Body of pancreas (tissue), 4 donors: ENCODE measurements around the gene DOCK3. TPM values are rescaled to one million over a fixed set of nuclear protein-coding genes. Genes with fewer than 3 reads are reported as not detected.
A peak's percentile ranks its signal among the peaks of the same experiment; 100 is the strongest.

Experiments used
- ATAC-seq: fragments of 150-250 bp; one replicate; pipeline ENCODE4 v1.9.1; 2016
- DNase-seq, 4 donors: peaks; one replicate each; pipeline ENCODE4 v3.0.0-alpha.2; 2019
- H3K27ac ChIP-seq, 4 donors: fragments of 200-600 bp; sonication (generic); 1 replicate in 3 of 4; 2 replicates in 1 of 4; pipeline versions ENCODE4 v1.5.1 to v1.6.1; 2016 to 2019; ENCODE audit warnings: mild to moderate bottlenecking in 1 of 4, mixed read lengths in 1 of 4, moderate library complexity in 1 of 4
- H3K27me3 ChIP-seq, 2 donors: fragments of 200-600 bp; sonication (generic); one replicate each; pipeline ENCODE4 v1.6.0; 2016; ENCODE audit warnings: mild to moderate bottlenecking in 1 of 2
- H3K36me3 ChIP-seq, 2 donors: fragments of 200-600 bp; sonication (generic); replicated peaks in 1 of 2; 2 replicates each; pipeline ENCODE4 v1.5.1; 2016; ENCODE audit warnings: low read depth in 2 of 2; ENCODE audit not compliant: insufficient read depth in 1 of 2
- H3K4me1 ChIP-seq: fragments of 200-600 bp; sonication (generic); one replicate; pipeline ENCODE4 v1.6.0; 2016
- H3K4me3 ChIP-seq, 2 donors: fragments of 200-600 bp; sonication (generic); 1 replicate in 1 of 2; 2 replicates in 1 of 2; pipeline ENCODE4 v1.5.1; 2016 to 2019
- H3K9me3 ChIP-seq, 3 donors: fragments of 200-600 bp; sonication (generic); 1 replicate in 2 of 3; 2 replicates in 1 of 3; pipeline ENCODE4 v1.5.1; 2016
- POLR2A ChIP-seq, 3 donors: fragments of 450-650 bp; IDR thresholded peaks; one replicate each; pipeline ENCODE4 v1.6.1; 2016; ENCODE audit warnings: antibody characterized with exemption in 3 of 3, mild to moderate bottlenecking in 2 of 3
- WGBS, 2 donors: methylation state at CpG; one replicate each; pipeline ENCODE4 v1.1.5; 2017; 5-methylcytosine and 5-hydroxymethylcytosine counted together
- intact Hi-C: fragments of 100-400 bp; cut with DNase I; formaldehyde crosslinking; loops from one replicate; pipeline ENCODE4 v1.15.1; 2023
- total RNA-seq, 2 donors: library from RNA; depleted of rRNA; stranded (reverse); fragments of >200 nt; gene quantifications; one replicate each; pipeline ENCODE4 v1.1.0, GENCODE V29; 2016
- TF ChIP-seq, protein P1 (sequence below), 7 experiments: fragments of 450-650 bp in 4 of 7; fragments of 200-600 bp in 3 of 7; sonication (generic) in 3 of 7; IDR thresholded peaks; one replicate each; pipeline ENCODE4 v1.5.1; 2016 to 2019; ENCODE audit warnings: antibody characterized with exemption in 7 of 7

Gene DOCK3
- total RNA-seq, 2 donors from 2014 or later, result 0.52 TPM; not detected in 1

DNA sequence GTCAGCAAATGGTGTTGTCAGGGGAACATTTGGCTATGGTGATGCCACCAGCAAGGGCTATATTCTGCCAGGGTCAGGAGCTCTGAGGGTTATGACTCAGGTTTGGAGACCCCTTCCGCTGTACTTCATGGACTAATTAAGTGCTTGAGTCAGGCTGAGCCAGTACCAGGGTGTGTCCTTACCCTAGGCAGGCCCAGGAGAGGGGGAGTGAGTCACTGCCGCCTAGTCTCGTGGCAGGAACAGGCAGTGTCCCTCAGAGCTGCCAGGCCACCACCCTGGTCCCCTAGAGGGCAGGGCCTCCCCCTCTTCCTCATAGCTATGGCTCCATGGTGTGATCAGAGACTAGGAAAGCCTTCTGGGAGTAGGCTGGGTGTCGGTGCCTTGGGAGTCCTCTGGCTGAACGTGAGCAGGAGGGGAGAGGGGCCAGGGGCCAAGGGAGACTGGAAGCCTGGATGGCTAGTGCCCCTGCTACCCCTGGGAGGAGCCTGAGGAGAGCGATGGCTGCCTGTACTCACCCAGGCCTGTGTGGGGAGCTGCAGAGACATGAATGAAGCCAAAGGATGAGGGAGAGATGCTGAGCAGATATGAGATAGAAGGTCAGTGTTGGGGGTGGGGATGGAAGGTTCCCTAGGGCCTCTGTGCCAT is 47.2 kb upstream of the DOCK3 start:
- TF ChIP-seq, protein P1, sequence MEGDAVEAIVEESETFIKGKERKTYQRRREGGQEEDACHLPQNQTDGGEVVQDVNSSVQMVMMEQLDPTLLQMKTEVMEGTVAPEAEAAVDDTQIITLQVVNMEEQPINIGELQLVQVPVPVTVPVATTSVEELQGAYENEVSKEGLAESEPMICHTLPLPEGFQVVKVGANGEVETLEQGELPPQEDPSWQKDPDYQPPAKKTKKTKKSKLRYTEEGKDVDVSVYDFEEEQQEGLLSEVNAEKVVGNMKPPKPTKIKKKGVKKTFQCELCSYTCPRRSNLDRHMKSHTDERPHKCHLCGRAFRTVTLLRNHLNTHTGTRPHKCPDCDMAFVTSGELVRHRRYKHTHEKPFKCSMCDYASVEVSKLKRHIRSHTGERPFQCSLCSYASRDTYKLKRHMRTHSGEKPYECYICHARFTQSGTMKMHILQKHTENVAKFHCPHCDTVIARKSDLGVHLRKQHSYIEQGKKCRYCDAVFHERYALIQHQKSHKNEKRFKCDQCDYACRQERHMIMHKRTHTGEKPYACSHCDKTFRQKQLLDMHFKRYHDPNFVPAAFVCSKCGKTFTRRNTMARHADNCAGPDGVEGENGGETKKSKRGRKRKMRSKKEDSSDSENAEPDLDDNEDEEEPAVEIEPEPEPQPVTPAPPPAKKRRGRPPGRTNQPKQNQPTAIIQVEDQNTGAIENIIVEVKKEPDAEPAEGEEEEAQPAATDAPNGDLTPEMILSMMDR (IDR thresholded peaks at IDR 0.05), result no peak
- TF ChIP-seq POLR2A (IDR thresholded peaks at IDR 0.05), result no peak
- Histone ChIP-seq H3K4me1 (peaks cover 17% of the 10 kb centered on the region), H3K27me3 (no peaks in the 10 kb centered on the region), H3K27ac (no peak overlapping the region), H3K9me3 (no peaks in the 10 kb centered on the region), H3K36me3 (no peaks in the 10 kb centered on the region), H3K4me3 (no peak overlapping the region)
- peak in 1 of 4 donors; percentile 53 for DNase-seq
- WGBS, 2 donors, result 68 to 100% methylated on average over 1 to 6 of the region's 6 CpGs
- intact Hi-C loops, result no loop called here
- ATAC-seq, result no peak

GRCh38 chr3:50628601-50629000 is 46.1 kb upstream of the DOCK3 start:
- no peaks in the 10 kb centered on the region for H3K27me3 ChIP-seq
- H3K36me3 ChIP-seq, result no peaks in the 10 kb centered on the region
- no peak for ATAC-seq
- intact Hi-C loops, result no loop called here
- H3K4me3 ChIP-seq, result no peak overlapping the region
- no peak for DNase-seq
- TF ChIP-seq, protein P1 (IDR thresholded peaks at IDR 0.05), result no peak
- TF ChIP-seq POLR2A (IDR thresholded peaks at IDR 0.05), result no peak
- no peak overlapping the region for H3K27ac ChIP-seq
- no peaks in the 10 kb centered on the region for H3K9me3 ChIP-seq
- WGBS, 2 donors, result 87 to 95% methylated on average over 3 of the region's 3 CpGs
- peaks cover 15% of the 10 kb centered on the region for H3K4me1 ChIP-seq

GRCh38 chr3:50630394-50630793 is 44.3 kb upstream of the DOCK3 start:
- no peak for DNase-seq
- H3K27me3 ChIP-seq, result no peaks in the 10 kb centered on the region
- no peaks in the 10 kb centered on the region for H3K9me3 ChIP-seq
- TF ChIP-seq, protein P1 (IDR thresholded peaks at IDR 0.05), result no peak
- TF ChIP-seq POLR2A (IDR thresholded peaks at IDR 0.05), result no peak
- H3K36me3 ChIP-seq, result no peaks in the 10 kb centered on the region
- H3K27ac ChIP-seq, result no peak overlapping the region
- intact Hi-C loops, result loop anchor here (10.0 kb wide), 1 partner anchor 744 kb away; no protein-coding TSS in a partner anchor
- 86% methylated on average over 6 of the region's 6 CpGs; no CpG with 5 or more reads in 1 of the 2 donors for WGBS, 2 donors
- H3K4me3 ChIP-seq, result no peak overlapping the region
- no peak for ATAC-seq
- H3K4me1 ChIP-seq, result no peaks in the 10 kb centered on the region

- ATAC-seq (no peak), DNase-seq (no peak)
- Histone ChIP-seq H3K27ac (no peak overlapping the region), H3K36me3 (no peaks in the 10 kb centered on the region), H3K27me3 (no peaks in the 10 kb centered on the region), H3K9me3 (no peaks in the 10 kb centered on the region), H3K4me1 (no peaks in the 10 kb centered on the region), H3K4me3 (no peak overlapping the region)
- TF ChIP-seq, protein P1 (IDR thresholded peaks at IDR 0.05), result no peak
- TF ChIP-seq POLR2A (IDR thresholded peaks at IDR 0.05), result no peak
- intact Hi-C loops, result loop anchor here (10.0 kb wide), 1 partner anchor 744 kb away; no protein-coding TSS in a partner anchor
- 75 to 90% methylated on average over 7 of the region's 7 CpGs for WGBS, 2 donors
Measured at GRCh38 chr3:50630877-50631276, 43.9 kb upstream of the DOCK3 start.

- intact Hi-C loops, result loop anchor here (10.0 kb wide), 1 partner anchor 742 kb away; no protein-coding TSS in a partner anchor
- ATAC-seq (no peak), DNase-seq (no peak)
- Histone ChIP-seq H3K27ac (no peak overlapping the region), H3K9me3 (no peaks in the 10 kb centered on the region), H3K36me3 (no peaks in the 10 kb centered on the region), H3K4me1 (no peaks in the 10 kb centered on the region), H3K4me3 (no peak overlapping the region), H3K27me3 (no peaks in the 10 kb centered on the region)
- WGBS, 2 donors, result 44 to 54% methylated on average over 5 of the region's 5 CpGs
- TF ChIP-seq, protein P1 (IDR thresholded peaks at IDR 0.05), result no peak
- TF ChIP-seq POLR2A (IDR thresholded peaks at IDR 0.05), result no peak
Measured at GRCh38 chr3:50632450-50632849, 42.3 kb upstream of the DOCK3 start.
